Smooth muscle cell (in vitro differentiated cells): ENCODE measurements around the gene GPR132. TPM values are rescaled to one million over a fixed set of nuclear protein-coding genes. Genes with fewer than 3 reads are reported as not detected.

ENCODE experiments used
- DNase-seq: peaks from one replicate; lab custom pipeline; 2025; ENCODE audit not compliant: unreplicated experiment; lab: John Stamatoyannopoulos, UW
- H2AFZ ChIP-seq: fragments of 200-600 bp; sonication (generic); 2 replicates; pipeline ENCODE4 v1.6.0; 2016; ENCODE audit warnings: antibody characterized with exemption, low read depth, mild to moderate bottlenecking
- H3F3A ChIP-seq: fragments of 200-600 bp; sonication (generic); 2 replicates; pipeline ENCODE4 v1.6.0; 2017; ENCODE audit warnings: antibody characterized with exemption, low read depth
- H3K27ac ChIP-seq: fragments of 200-600 bp; sonication (generic); 2 replicates; pipeline ENCODE4 v1.5.1; 2016; ENCODE audit warnings: low read depth, mild to moderate bottlenecking
- H3K27me3 ChIP-seq: fragments of 200-600 bp; sonication (generic); 2 replicates; pipeline ENCODE4 v1.6.1; 2016; ENCODE audit warnings: low read depth, mild to moderate bottlenecking
- H3K36me3 ChIP-seq: fragments of 200-600 bp; sonication (generic); 2 replicates; pipeline ENCODE4 v1.5.1; 2016; ENCODE audit warnings: low read depth
- H3K4me1 ChIP-seq: fragments of 200-600 bp; sonication (generic); 2 replicates; pipeline ENCODE4 v1.5.1; 2016; ENCODE audit warnings: low read depth
- H3K4me2 ChIP-seq: fragments of 200-600 bp; sonication (generic); 2 replicates; pipeline ENCODE4 v1.6.0; 2016; ENCODE audit warnings: mild to moderate bottlenecking
- H3K4me3 ChIP-seq: fragments of 200-600 bp; sonication (generic); 2 replicates; pipeline ENCODE4 v1.5.1; 2016; ENCODE audit warnings: mild to moderate bottlenecking
- H3K79me2 ChIP-seq: fragments of 200-600 bp; sonication (generic); 2 replicates; pipeline ENCODE4 v1.6.0; 2016; ENCODE audit warnings: low read depth, mild to moderate bottlenecking
- H3K9ac ChIP-seq: fragments of 200-600 bp; sonication (generic); 2 replicates; pipeline ENCODE4 v1.6.0; 2016; ENCODE audit warnings: low read depth
- H3K9me3 ChIP-seq: fragments of 200-600 bp; sonication (generic); replicated peaks from 2 replicates; pipeline ENCODE4 v1.5.1; 2016; ENCODE audit warnings: low read depth
- H4K20me1 ChIP-seq: fragments of 200-600 bp; sonication (generic); 2 replicates; pipeline ENCODE4 v1.6.0; 2016; ENCODE audit warnings: low read depth
- WGBS: methylation state at CpG from one replicate; pipeline ENCODE4 v1.1.7; 2016; ENCODE audit warnings: low lambda C conversion rate; 5-methylcytosine and 5-hydroxymethylcytosine counted together
- polyA plus RNA-seq: library from polyadenylated mRNA; unstranded; fragments of >200 nt; fragmentation: Nextera tagmentation; extraction: Ambion mirVana; gene quantifications from 2 replicates; pipeline ENCODE4 v1.2.1, GENCODE V29; 2016
- total RNA-seq: library from RNA; depleted of rRNA; stranded (reverse); fragments of >200 nt; gene quantifications from 2 replicates; pipeline ENCODE4 v1.2.3, GENCODE V29; 2014
- TF ChIP-seq, protein P1 (sequence below): fragments of 200-600 bp; sonication (generic); IDR thresholded peaks from 2 replicates; pipeline ENCODE4 v1.5.1; 2017; ENCODE audit warnings: borderline replicate concordance, mild to moderate bottlenecking, antibody characterized with exemption; ENCODE audit not compliant: insufficient read depth, poor library complexity, severe bottlenecking

Gene GPR132
- total and polyA plus RNA-seq, 2 experiments from 2014 or later = 0.18 to 0.62 TPM

DNA sequence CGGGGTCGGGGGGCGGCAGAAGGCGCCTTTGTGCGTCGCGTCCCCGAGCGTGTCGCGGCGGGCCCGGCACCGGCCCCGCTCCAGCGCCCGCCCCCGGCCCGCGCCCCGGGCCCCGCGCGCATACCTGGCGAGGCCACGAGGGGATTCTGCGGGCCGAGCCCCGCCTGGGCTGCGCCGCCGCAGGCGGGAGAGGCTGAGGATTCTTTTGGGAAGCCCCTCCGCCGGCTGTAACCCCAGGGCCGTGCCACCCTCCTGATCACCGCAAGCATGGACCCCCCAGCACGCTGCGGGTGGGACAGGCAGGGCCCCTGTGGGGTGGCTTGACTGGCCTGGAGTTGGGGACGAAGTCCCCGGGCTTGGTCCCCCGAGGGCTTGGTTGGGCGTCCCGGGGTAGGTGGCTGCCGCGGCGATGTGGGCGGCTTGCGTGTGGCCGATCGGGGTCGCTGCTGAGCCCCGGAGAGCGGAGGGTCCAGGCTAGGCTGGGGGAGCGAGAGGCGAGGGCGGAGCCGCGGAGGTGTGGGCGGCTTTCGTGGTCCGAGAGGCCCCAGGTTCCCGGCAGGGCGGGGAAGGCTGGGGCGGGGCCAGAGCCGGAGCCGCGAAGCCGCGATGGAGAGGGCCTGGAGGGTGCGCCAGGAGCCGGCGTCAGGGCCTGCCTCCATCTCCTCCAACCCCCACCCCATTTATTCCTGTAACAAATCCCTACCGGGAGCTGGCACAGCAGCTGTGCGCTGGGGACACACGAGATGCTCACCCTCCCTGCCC is 28.4 kb upstream of the GPR132 start:
- Histone ChIP-seq H4K20me1 (peaks cover 38% of the 10 kb centered on the region), H3F3A (peaks cover 20% of the 10 kb centered on the region), H3K9ac (peak overlapping the region; percentile 86), H3K79me2 (no peaks in the 10 kb centered on the region), H3K27me3 (no peaks in the 10 kb centered on the region), H3K4me1 (peaks cover 13% of the 10 kb centered on the region), H3K9me3 (no peaks in the 10 kb centered on the region), H2AFZ (peak overlapping the region; percentile 72), H3K27ac (no peak overlapping the region), H3K36me3 (no peaks in the 10 kb centered on the region), H3K4me2 (peak overlapping the region; percentile 98), H3K4me3 (peak overlapping the region; percentile 93)
- peak; percentile 65 for DNase-seq
- under 1% methylated on average over 34 of the region's 76 CpGs for WGBS
- TF ChIP-seq, protein P1, sequence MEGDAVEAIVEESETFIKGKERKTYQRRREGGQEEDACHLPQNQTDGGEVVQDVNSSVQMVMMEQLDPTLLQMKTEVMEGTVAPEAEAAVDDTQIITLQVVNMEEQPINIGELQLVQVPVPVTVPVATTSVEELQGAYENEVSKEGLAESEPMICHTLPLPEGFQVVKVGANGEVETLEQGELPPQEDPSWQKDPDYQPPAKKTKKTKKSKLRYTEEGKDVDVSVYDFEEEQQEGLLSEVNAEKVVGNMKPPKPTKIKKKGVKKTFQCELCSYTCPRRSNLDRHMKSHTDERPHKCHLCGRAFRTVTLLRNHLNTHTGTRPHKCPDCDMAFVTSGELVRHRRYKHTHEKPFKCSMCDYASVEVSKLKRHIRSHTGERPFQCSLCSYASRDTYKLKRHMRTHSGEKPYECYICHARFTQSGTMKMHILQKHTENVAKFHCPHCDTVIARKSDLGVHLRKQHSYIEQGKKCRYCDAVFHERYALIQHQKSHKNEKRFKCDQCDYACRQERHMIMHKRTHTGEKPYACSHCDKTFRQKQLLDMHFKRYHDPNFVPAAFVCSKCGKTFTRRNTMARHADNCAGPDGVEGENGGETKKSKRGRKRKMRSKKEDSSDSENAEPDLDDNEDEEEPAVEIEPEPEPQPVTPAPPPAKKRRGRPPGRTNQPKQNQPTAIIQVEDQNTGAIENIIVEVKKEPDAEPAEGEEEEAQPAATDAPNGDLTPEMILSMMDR = peak; percentile 49

DNA sequence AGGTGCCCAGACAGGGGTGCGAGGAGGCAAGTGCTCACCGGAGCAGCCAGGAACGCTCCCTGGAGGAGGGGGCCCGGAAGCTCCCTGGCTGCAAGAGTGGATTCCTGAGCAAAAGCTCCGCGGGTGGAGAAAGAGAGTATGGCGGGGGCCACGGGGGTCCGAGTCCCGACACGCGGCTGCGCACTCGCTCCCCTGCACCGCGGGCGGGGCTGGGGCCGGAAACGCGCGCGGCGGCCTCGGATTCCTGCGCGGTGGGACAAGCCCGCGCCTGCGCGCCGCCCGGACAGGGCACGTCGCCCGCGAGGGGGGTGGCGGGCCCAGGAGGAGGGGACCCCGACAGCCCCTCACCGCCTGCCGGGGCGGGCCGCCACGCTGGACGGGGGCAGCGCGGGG is 27.8 kb upstream of the GPR132 start:
- peak; percentile 40 for DNase-seq
- 10% methylated on average over 7 of the region's 46 CpGs for WGBS
- peak overlapping the region; percentile 98 for H3K4me2 ChIP-seq
- H3K4me3 ChIP-seq = peak overlapping the region; percentile 93
- H3K79me2 ChIP-seq = no peaks in the 10 kb centered on the region
- H3K36me3 ChIP-seq = no peaks in the 10 kb centered on the region
- peaks cover 42% of the 10 kb centered on the region for H4K20me1 ChIP-seq
- no peaks in the 10 kb centered on the region for H3K9me3 ChIP-seq
- H3F3A ChIP-seq = peaks cover 24% of the 10 kb centered on the region
- H3K27me3 ChIP-seq = no peaks in the 10 kb centered on the region
- H3K27ac ChIP-seq = peak overlapping the region; percentile 45
- H3K4me1 ChIP-seq = peaks cover 18% of the 10 kb centered on the region
- TF ChIP-seq, protein P1 = no peak
- no peak overlapping the region for H2AFZ ChIP-seq
- H3K9ac ChIP-seq = peak overlapping the region; percentile 66

DNA sequence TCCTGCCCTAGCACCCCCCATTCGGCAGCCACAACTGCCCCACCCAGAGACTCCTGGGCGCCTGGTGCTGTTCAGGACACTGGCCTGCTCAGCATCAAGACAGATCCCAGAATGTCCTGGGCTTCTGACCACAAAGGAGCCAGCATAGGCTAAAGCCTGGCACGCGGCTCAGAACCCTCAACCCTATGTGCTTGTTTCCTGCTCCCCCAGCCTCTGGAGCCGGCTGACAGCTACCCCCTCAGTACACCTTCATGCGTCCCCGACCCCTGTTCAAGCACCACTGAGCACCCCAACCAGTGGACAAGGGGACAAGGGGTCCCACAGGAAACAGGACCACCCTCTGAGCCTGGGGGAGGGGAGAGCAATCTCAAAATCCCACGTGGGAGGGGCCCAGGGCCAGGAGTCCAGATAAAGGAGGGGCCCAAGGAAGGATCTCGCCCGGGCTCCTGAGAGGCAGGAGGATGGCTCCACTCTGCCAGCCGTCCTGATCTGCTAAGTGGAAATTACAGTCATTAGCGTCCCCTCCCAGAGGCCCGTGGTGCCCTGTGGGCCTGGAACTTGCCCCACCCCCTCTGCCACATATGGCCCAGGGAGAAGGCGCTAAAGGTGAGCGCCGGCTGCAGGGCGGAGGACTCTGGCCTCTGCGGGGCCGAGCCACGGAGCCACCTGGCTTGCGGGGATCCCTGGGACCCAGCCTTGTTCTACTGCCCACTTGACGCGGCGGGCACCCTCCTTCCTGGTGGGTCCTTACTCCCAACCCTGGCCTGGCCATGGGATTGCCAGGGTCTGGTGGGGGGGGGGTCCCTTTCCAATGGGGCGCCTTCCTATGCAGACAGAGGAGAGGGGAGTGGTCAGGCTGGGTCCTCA is 27.2 kb upstream of the GPR132 start:
- Histone ChIP-seq H3K27ac (peak overlapping the region; percentile 45), H3F3A (peaks cover 28% of the 10 kb centered on the region), H3K36me3 (no peaks in the 10 kb centered on the region), H3K9me3 (no peaks in the 10 kb centered on the region), H3K27me3 (no peaks in the 10 kb centered on the region), H3K9ac (peak overlapping the region; percentile 66), H3K4me1 (peaks cover 22% of the 10 kb centered on the region), H3K4me3 (peak overlapping the region; percentile 93), H3K4me2 (peak overlapping the region; percentile 98), H3K79me2 (no peaks in the 10 kb centered on the region), H2AFZ (no peak overlapping the region), H4K20me1 (peaks cover 42% of the 10 kb centered on the region)
- no peak for DNase-seq
- TF ChIP-seq, protein P1 = no peak
- WGBS = 31% methylated on average over 25 of the region's 25 CpGs
